ENCODE results near the gene FAM111A. TPM values are rescaled to one million over a fixed set of nuclear protein-coding genes. Genes with fewer than 3 reads are reported as not detected.

FAM111A gene
- total RNA-seq, 1 experiment from 2014 or later: 54.8 TPM

DNA sequence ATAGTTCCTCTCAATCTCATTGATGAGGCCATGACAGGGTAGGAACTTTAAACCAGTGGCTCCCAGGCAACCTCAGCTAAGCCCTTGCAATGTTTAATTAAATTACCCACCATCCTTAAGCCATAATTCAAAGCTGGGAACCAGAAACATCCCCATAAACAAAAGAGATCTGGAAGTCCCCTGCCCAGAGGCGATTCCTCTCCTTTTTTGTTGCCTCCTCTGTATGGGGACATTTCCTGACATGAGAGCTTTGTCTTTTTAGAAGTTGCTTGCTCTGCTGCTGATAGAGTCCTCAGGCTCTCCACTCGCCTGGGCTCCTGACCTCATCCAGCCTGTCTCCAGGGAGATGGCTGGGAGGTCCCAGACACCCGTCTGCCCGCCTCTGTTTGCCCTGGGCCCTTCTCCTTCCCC, 32.4 kb downstream of the FAM111A start:
- intact Hi-C loops (cut with micrococcal nuclease; ENCODE audit: unreplicated experiment): no loop called here
- H3K27ac ChIP-seq (ENCODE audit: low read depth, low read length, poor library complexity, severe bottlenecking): no peak overlapping the region
- ChIA-PET POLR2A (ENCODE audit: low non-redundant PET) (no interaction called here), CTCF (interaction anchor here (0.5 kb wide), 1 partner anchor 18 kb away, joined by 3 read pairs; no protein-coding TSS in a partner anchor)
- no TSS peak for BruUV-seq (replicated peaks)
- no peaks in the 10 kb centered on the region for H3K9me3 ChIP-seq (ENCODE audit: low read depth, low read length, poor library complexity, severe bottlenecking)
- peaks cover 7% of the 10 kb centered on the region for H3K27me3 ChIP-seq (replicated peaks; ENCODE audit: insufficient read depth, low read depth, low read length, poor library complexity)
- no peaks in the 10 kb centered on the region for H3K36me3 ChIP-seq (ENCODE audit: insufficient read depth, low read length, poor library complexity, severe bottlenecking)
- no peak for DNase-seq (ENCODE audit: low spot score)
- H3K4me3 ChIP-seq (ENCODE audit: low read depth, low read length, poor library complexity, severe bottlenecking): no peak overlapping the region
- H3K4me1 ChIP-seq (ENCODE audit: insufficient read depth, low read length, poor library complexity, severe bottlenecking): peaks cover 22% of the 10 kb centered on the region
- TF ChIP-seq, protein P1, sequence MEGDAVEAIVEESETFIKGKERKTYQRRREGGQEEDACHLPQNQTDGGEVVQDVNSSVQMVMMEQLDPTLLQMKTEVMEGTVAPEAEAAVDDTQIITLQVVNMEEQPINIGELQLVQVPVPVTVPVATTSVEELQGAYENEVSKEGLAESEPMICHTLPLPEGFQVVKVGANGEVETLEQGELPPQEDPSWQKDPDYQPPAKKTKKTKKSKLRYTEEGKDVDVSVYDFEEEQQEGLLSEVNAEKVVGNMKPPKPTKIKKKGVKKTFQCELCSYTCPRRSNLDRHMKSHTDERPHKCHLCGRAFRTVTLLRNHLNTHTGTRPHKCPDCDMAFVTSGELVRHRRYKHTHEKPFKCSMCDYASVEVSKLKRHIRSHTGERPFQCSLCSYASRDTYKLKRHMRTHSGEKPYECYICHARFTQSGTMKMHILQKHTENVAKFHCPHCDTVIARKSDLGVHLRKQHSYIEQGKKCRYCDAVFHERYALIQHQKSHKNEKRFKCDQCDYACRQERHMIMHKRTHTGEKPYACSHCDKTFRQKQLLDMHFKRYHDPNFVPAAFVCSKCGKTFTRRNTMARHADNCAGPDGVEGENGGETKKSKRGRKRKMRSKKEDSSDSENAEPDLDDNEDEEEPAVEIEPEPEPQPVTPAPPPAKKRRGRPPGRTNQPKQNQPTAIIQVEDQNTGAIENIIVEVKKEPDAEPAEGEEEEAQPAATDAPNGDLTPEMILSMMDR (conservative IDR thresholded peaks at IDR 0.05; ENCODE audit: low read depth, low read length): no peak
- TF ChIP-seq EZH2 (IDR thresholded peaks at IDR 0.05; ENCODE audit: borderline replicate concordance, low read depth, low read length, poor library complexity, severe bottlenecking): no peak

DNA sequence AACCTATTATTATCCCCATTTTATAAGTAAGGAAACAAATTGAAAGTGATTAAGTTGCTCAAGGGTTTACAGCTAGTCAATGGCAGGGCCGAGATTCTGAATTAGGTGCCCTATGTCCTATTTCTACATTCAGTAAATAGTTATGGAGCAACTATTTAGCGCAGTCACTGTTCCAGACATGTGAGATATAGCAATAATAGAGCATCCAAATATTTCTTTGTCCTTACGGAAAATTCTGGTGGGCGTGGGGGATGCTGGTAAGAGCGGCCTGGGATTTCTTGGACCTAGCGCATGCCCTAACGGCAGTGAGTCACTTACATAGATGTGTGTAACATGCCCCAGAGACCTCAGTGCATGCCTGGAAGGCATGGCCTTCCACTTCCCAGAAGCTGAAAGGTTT, 33.7 kb downstream of the FAM111A start:
- Histone ChIP-seq H3K4me3 (ENCODE audit: low read depth, low read length, poor library complexity, severe bottlenecking) (no peak overlapping the region), H3K27ac (ENCODE audit: low read depth, low read length, poor library complexity, severe bottlenecking) (no peak overlapping the region), H3K36me3 (ENCODE audit: insufficient read depth, low read length, poor library complexity, severe bottlenecking) (no peaks in the 10 kb centered on the region), H3K9me3 (ENCODE audit: low read depth, low read length, poor library complexity, severe bottlenecking) (no peaks in the 10 kb centered on the region), H3K27me3 (replicated peaks; ENCODE audit: insufficient read depth, low read depth, low read length, poor library complexity) (peaks cover 7% of the 10 kb centered on the region), H3K4me1 (ENCODE audit: insufficient read depth, low read length, poor library complexity, severe bottlenecking) (peaks cover 22% of the 10 kb centered on the region)
- intact Hi-C loops (cut with micrococcal nuclease; ENCODE audit: unreplicated experiment): no loop called here
- BruUV-seq (replicated peaks): no TSS peak
- ChIA-PET CTCF (no interaction called here), POLR2A (ENCODE audit: low non-redundant PET) (no interaction called here)
- TF ChIP-seq, protein P1 (conservative IDR thresholded peaks at IDR 0.05; ENCODE audit: low read depth, low read length): no peak
- TF ChIP-seq EZH2 (IDR thresholded peaks at IDR 0.05; ENCODE audit: borderline replicate concordance, low read depth, low read length, poor library complexity, severe bottlenecking): no peak
- no peak for DNase-seq (ENCODE audit: low spot score)

GRCh38 chr11:59178402-59178801, 35.7 kb downstream of the FAM111A start:
- Histone ChIP-seq H3K27me3 (replicated peaks; ENCODE audit: insufficient read depth, low read depth, low read length, poor library complexity) (no peaks in the 10 kb centered on the region), H3K9me3 (ENCODE audit: low read depth, low read length, poor library complexity, severe bottlenecking) (no peaks in the 10 kb centered on the region), H3K36me3 (ENCODE audit: insufficient read depth, low read length, poor library complexity, severe bottlenecking) (no peaks in the 10 kb centered on the region), H3K4me3 (ENCODE audit: low read depth, low read length, poor library complexity, severe bottlenecking) (no peak overlapping the region), H3K27ac (ENCODE audit: low read depth, low read length, poor library complexity, severe bottlenecking) (no peak overlapping the region), H3K4me1 (ENCODE audit: insufficient read depth, low read length, poor library complexity, severe bottlenecking) (peaks cover 11% of the 10 kb centered on the region)
- ChIA-PET POLR2A (ENCODE audit: low non-redundant PET) (no interaction called here), CTCF (interaction anchor here (1.3 kb wide), 1 partner anchor 8 kb away, joined by 3 read pairs; no protein-coding TSS in a partner anchor)
- DNase-seq (ENCODE audit: low spot score): no peak
- no peak for TF ChIP-seq EZH2 (IDR thresholded peaks at IDR 0.05; ENCODE audit: borderline replicate concordance, low read depth, low read length, poor library complexity, severe bottlenecking)
- TF ChIP-seq, protein P1 (conservative IDR thresholded peaks at IDR 0.05; ENCODE audit: low read depth, low read length): no peak
- no TSS peak for BruUV-seq (replicated peaks)
- intact Hi-C loops (cut with micrococcal nuclease; ENCODE audit: unreplicated experiment): no loop called here

Measured in A673 (cell line).